Right lung (tissue), 5 donors: ENCODE measurements around the gene SORBS1. TPM values are rescaled to one million over a fixed set of nuclear protein-coding genes. Genes with fewer than 3 reads are reported as not detected.

ENCODE experiments used
- DNase-seq, 2 donors: peaks; one replicate each; pipeline ENCODE4 v3.0.0-alpha.2; 2013
- polyA plus RNA-seq, 5 donors: library from polyadenylated mRNA; unstranded; fragments of 120-200 nt; gene quantifications; one replicate each; pipeline versions ENCODE4 v1.2.1 to v1.2.3, GENCODE V29; 2013; ENCODE audit warnings: inconsistent platforms in 1 of 5, low replicate concordance in 1 of 5; ENCODE audit not compliant: insufficient read length in 5 of 5, insufficient read depth in 1 of 5

SORBS1 gene
- polyA plus RNA-seq, 5 donors, result 19.1 to 42.2 (median 31.5) TPM

- peak; percentile 31 to 42 for DNase-seq
Measured at GRCh38 chr10:95391581-95392216, 169.5 kb downstream of the SORBS1 start.

GRCh38 chr10:95391164-95391563, 170.0 kb downstream of the SORBS1 start:
- DNase-seq, result no peak

GRCh38 chr10:95389982-95390381, 171.2 kb downstream of the SORBS1 start:
- DNase-seq, result no peak

DNA sequence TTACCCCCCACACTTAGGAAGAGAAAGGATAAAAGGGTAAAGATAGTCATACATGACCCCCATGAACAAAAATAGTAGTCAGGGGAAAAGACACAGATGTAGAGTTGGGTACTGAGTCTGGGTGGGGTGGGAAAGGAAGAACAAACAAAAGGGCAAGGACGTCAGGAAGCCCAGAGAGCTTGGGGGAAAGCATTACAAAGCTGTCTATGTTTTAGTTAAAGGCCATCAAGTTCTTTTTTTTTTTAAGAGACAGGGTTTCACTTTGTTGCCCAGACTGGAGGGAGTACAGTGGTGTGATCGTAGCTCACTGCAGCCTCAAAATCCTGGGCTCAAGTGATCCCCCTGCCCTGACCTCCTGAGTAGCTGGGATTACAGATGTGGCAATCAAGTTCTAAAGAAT, 172.0 kb downstream of the SORBS1 start:
- DNase-seq, result no peak

DNA sequence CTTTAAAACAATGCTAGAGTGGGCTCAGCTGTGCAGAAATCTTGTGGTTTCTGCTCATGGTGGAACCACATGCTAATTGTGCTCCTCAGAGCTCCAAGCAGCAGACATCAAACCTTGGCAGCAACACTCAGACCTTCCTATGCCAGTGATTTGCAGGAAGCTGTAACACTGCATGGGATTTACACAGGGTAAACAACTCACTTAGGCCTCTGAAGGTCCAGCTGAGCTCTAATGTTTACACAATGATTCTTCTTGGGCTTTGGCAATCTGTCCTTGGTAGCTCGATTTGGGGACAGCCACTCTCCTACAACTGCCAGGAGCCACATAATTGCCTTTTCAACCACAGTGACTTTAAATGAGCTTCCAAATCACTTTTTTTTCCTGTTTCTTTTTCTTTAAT, 172.6 kb downstream of the SORBS1 start:
- DNase-seq, result no peak

DNA sequence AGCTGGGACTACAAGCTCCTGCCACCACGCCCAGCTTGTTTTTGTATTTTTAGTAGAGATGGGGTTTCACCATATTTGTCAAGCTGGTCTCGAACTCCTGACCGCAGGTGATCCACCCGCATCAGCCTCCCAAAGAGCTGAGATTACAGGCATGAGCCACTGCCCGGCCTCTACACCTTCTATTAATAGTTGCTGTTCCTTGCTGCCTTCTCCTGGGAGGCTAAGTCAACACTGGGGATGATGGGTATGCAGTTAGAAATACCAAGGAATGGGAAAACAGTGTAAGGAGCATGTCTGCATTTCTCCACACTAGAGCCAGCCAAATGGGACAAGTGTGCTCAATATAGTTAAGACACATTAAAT, 173.1 kb downstream of the SORBS1 start:
- no peak for DNase-seq

DNA sequence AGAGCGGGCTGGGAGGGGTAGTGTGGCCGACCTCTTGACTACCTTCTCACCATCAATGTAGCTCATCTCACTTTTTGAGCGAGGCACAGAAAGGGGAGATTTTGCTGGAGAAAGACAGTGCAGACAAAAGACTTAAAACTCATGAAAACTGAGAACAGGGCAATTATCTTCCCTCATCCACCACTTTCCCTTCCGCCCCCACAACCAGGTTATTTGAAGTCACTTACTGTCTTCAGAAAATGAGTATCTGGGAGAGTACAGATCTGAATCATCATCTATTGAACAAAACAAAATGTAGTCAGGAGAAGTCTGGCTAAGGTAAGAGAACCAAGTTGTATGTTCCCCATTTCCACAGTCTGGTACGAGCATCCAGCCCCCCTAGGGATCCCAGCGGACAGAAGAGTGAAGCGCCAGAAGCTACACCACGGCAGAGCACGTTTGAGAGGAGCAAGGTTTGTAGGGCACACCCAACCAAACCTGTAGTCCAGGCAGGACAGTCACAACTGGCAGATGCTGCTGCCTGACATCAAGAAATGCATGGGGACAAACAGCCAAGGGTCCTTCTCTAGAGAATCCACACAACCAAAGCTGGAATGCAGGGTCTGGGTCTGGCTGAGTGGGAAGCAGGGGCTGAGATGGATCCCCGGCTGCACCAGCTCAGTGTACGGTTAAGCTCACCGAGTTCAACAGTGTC, 177.0 kb downstream of the SORBS1 start:
- DNase-seq, result no peak

GRCh38 chr10:95382596-95382995, 178.6 kb downstream of the SORBS1 start:
- no peak for DNase-seq

- DNase-seq, result no peak
Measured at GRCh38 chr10:95382174-95382573, 179.0 kb downstream of the SORBS1 start.

GRCh38 chr10:95377950-95378349, 183.2 kb downstream of the SORBS1 start:
- no peak for DNase-seq

GRCh38 chr10:95375418-95375817, 185.8 kb downstream of the SORBS1 start:
- no peak for DNase-seq

DNA sequence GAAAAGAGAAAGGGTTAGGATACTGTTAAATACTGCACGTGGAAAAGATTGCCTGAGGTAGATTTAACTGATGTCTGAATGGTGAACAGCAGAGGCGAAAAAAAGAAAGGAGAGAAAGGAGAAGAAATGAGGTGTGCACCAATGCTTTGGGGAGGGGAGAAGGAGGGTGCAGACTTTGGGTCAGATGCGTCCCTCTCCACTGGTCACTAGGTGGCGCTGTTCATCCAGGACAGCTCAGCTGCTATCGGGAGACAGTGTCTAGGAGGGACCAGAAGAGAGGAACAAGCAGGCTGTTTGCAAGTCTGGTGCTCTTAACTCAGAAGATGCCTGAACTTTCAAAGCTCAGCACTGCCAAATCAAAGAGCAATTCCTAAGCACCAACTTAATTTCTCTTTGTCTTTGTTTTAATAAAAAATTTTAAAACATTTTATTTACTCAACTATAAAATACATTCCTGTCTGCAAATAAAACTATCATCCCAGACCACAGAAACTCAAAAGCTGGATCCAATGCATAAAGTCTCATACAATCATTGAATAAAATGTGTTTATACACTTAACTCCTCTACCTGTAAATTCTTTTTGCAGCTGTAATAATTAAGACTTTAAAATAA, 186.5 kb downstream of the SORBS1 start:
- DNase-seq, result peak; percentile 29 to 58

GRCh38 chr10:95373660-95374059, 187.5 kb downstream of the SORBS1 start:
- no peak for DNase-seq

- no peak for DNase-seq
Measured at GRCh38 chr10:95364342-95364741, 196.8 kb downstream of the SORBS1 start.

GRCh38 chr10:95363303-95363912, 197.8 kb downstream of the SORBS1 start:
- peak; percentile 38 to 42 for DNase-seq

- no peak for DNase-seq
Measured at GRCh38 chr10:95360122-95360714, 201.0 kb downstream of the SORBS1 start.

DNA sequence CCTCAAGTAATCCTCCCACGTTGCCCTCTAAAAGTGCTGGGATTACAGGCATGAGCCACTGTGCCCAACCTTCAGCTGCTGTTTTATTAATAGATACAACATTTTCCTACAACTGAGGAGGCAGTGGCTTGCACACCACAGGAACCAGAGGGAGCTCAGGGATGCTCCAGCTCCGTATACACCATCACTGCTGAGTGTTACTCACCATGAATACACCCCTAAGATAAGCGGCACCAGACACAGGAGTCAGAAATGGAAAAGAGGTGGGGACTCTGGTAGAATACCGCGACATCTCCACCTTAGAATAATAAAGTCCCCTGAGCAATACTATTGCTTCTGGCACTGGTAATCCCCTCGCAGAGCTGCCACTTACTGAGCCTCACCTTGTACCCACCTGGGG, 201.7 kb downstream of the SORBS1 start:
- DNase-seq, result no peak

DNA sequence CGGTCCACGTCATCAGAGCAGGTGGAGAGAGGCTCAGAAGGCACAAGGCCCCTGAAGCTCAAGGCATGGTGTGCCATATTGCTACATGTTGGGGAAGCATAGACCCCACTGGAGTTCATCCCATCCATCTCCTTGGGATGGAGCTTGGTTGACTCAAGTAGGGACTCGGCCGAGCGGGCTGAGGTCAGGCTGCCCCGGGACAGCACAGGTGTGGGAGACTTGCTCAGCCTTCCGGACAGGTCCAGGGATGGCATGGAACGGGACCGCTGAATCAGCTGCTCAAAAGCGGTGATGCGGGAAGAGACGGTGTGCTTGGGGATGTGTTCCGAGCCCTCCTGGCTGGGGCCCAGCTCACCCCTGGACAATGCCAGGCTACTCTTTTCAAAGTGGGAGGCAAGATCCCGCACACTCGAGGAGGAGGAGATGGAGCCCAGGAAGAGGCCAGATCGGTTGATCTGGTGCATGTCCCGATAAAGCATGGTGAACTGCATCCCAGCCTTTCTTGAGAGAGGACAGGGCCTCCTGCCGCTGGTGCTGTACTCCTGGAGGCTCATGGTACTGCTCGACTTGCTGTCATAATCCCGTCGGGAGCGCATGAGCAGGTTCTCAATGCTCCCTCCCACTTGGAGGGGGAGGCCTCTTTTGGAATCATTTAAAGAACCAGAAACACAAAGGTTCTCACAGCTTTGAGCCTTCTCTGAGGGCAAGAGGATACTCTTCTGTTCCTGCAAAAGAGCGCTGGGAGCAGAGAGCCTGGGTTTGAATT, 204.8 kb downstream of the SORBS1 start:
- no peak for DNase-seq

DNA sequence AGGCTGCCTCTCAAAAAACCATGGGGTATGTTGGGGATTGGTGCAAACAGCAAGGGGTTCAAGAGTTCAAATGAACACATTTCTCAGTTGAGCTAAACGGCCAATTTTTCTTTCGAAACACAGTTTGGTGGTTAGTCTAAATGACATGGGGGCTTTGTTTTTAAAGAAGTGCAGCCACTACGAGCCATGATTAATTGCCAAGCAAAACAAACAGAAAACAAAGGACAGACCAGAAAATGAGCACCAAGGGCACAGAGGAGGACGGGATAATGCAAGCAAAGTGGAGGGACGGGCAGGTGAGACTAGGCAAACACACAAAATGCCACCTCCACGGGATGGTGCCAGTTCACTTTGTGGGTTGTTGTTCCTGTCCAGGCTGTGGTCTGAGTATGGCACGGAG, 205.9 kb downstream of the SORBS1 start:
- no peak for DNase-seq

DNA sequence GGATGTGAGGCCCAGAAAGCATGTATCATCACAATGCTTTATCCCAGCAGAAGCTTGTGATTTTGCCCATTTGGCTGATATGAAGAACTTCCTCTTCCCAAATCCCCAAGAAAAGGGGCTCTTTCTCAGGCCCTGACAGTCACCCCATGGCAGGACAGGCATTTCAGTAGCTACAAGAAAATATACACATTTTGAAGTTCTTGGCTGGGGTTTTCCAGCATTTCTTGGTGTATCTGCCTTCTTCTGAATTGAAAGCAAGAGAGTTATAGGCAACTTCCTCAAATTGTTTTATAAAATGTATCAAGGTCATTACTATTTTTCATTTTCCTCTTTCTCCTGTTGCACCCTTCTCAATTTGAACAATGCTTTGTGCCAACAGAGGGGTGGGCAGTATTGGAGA, 207.1 kb downstream of the SORBS1 start:
- no peak for DNase-seq

- no peak for DNase-seq
Measured at GRCh38 chr10:95353123-95353522, 208.0 kb downstream of the SORBS1 start.

DNA sequence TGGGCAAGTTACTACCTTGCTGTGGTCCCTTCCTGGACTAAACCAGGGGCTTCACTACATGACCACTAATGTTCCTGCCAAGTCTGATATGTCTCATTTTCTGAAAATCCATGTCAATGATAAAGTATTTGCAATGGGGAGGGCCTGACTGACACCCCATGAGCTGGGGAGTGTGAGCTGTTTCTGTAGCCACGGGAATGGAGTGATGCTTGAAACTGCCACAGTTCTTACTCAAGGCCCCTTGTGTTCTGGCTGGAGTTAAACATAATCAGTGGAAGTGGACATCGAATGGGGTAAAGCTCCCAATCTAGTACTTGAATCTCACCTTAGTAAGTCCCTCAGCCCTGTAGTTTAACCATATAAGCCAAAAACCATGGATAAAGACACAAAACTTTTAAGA, 208.5 kb downstream of the SORBS1 start:
- DNase-seq, result no peak
